H1 (cell line): Measurements from ENCODE around the gene UBE2I. TPM values are rescaled to one million over a fixed set of nuclear protein-coding genes. Genes with fewer than 3 reads are reported as not detected.

Experiments
- CTCF ChIA-PET: fragments of 300-600 bp; sonication (Branson Sonifier 250); formaldehyde crosslinking; loops from one replicate; lab custom pipeline; 2021; ENCODE audit not compliant: partially characterized antibody; lab: Charles Lee
- POLR2A ChIA-PET: fragments of 300-600 bp; sonication (Branson Sonifier 250); formaldehyde crosslinking; loops from one replicate; lab custom pipeline; 2021; ENCODE audit warnings: inconsistent platforms; ENCODE audit not compliant: partially characterized antibody; lab: Charles Lee
- DNase-seq, 2 experiments: peaks; one replicate each; pipeline versions ENCODE4 v3.0.0 to v3.0.0-alpha.2; 2010 to 2022; ENCODE audit warnings: low spot score in 2 of 2, low read depth in 1 of 2, mixed read lengths in 1 of 2
- FAIRE-seq: peaks from 2 replicates; lab custom pipeline; 2011; peaks lifted over from hg19 to GRCh38; lab: Jason Lieb, UNC
- H2AFZ ChIP-seq: 2 replicates; pipeline ENCODE4 v1.8.1; 2012; ENCODE audit warnings: low read length, inconsistent platforms
- H2AK5ac ChIP-seq: 2 replicates; pipeline ENCODE4 v1.6.1; 2013; ENCODE audit warnings: low read depth, low read length
- H2BK120ac ChIP-seq: replicated peaks from 2 replicates; pipeline ENCODE3; 2013; ENCODE audit warnings: low read depth, low read length, inconsistent platforms
- H2BK12ac ChIP-seq: 2 replicates; pipeline ENCODE4 v1.6.1; 2013; ENCODE audit warnings: low read depth, low read length
- H2BK15ac ChIP-seq: 2 replicates; pipeline ENCODE4 v1.6.1; 2013; ENCODE audit warnings: low read length
- H2BK20ac ChIP-seq: 2 replicates; pipeline ENCODE4 v1.6.1; 2013; ENCODE audit warnings: low read length
- H2BK5ac ChIP-seq: 2 replicates; pipeline ENCODE4 v1.6.1; 2013; ENCODE audit warnings: low read depth, low read length
- H3K14ac ChIP-seq: 2 replicates; pipeline ENCODE4 v1.6.1; 2013; ENCODE audit warnings: inconsistent platforms; ENCODE audit not compliant: insufficient read length
- H3K18ac ChIP-seq: 2 replicates; pipeline ENCODE4 v1.6.1; 2013; ENCODE audit warnings: low read length; ENCODE audit errors: extremely low read depth
- H3K23ac ChIP-seq: 2 replicates; pipeline ENCODE4 v1.6.1; 2013; ENCODE audit warnings: inconsistent platforms; ENCODE audit not compliant: insufficient read length
- H3K23me2 ChIP-seq: 2 replicates; pipeline ENCODE4 v1.6.1; 2013; ENCODE audit warnings: low read depth, low read length
- H3K27ac ChIP-seq: 2 replicates; pipeline ENCODE4 v1.6.1; 2011; ENCODE audit warnings: low read depth, low read length, inconsistent platforms
- H3K27me3 ChIP-seq, 4 experiments: replicated peaks in 1 of 4; 1 replicate in 1 of 4; 2 replicates in 3 of 4; pipeline versions ENCODE4 v1.6.1 to v1.8.1; 2011 to 2013; ENCODE audit warnings: low read length in 3 of 4, mild to moderate bottlenecking in 3 of 4, inconsistent platforms in 2 of 4, mixed read lengths in 2 of 4, moderate library complexity in 1 of 4; ENCODE audit not compliant: control insufficient read depth in 3 of 4, insufficient read depth in 3 of 4; ENCODE audit errors: extremely low read depth in 1 of 4
- H3K36me3 ChIP-seq, 4 experiments: 2 replicates each; pipeline versions ENCODE4 v1.6.1 to v1.8.1; 2011 to 2013; ENCODE audit warnings: mild to moderate bottlenecking in 4 of 4, low read length in 3 of 4, moderate library complexity in 2 of 4, control low read depth in 1 of 4, inconsistent platforms in 1 of 4; ENCODE audit not compliant: insufficient read depth in 4 of 4, control insufficient read depth in 2 of 4
- H3K4ac ChIP-seq: replicated peaks from 2 replicates; pipeline ENCODE3; 2013; ENCODE audit warnings: low read length, low read depth, mixed read lengths, inconsistent platforms; ENCODE audit not compliant: insufficient read length
- H3K4me1 ChIP-seq, 4 experiments: replicated peaks in 1 of 4; 1 replicate in 1 of 4; 2 replicates in 3 of 4; pipeline versions ENCODE4 v1.6.1 to v1.8.1; 2011 to 2013; ENCODE audit warnings: low read length in 3 of 4, inconsistent platforms in 2 of 4, mixed read lengths in 1 of 4; ENCODE audit not compliant: insufficient read depth in 4 of 4, control insufficient read depth in 3 of 4
- H3K4me2 ChIP-seq, 2 experiments: 2 replicates each; pipeline versions ENCODE4 v1.6.1 to v1.8.1; 2011 to 2013; ENCODE audit warnings: low read depth in 2 of 2, low read length in 2 of 2, control low read depth in 1 of 2, inconsistent platforms in 1 of 2, mild to moderate bottlenecking in 1 of 2; ENCODE audit not compliant: insufficient read depth in 1 of 2
- H3K4me3 ChIP-seq, 4 experiments: fragments of 200-600, 300-600 bp in 1 of 4; sonication (generic), shearing (Covaris generic), sonication (Bioruptor Twin) in 1 of 4; 2 replicates each; pipeline versions ENCODE4 v1.5.1 to v1.8.1; 2011 to 2016; ENCODE audit warnings: low read length in 4 of 4, low read depth in 3 of 4, control low read depth in 2 of 4, inconsistent platforms in 2 of 4, mild to moderate bottlenecking in 2 of 4, mixed read lengths in 1 of 4, moderate library complexity in 1 of 4; ENCODE audit not compliant: insufficient read depth in 2 of 4; ENCODE audit errors: extremely low read depth in 1 of 4
- H3K56ac ChIP-seq: replicated peaks from 2 replicates; pipeline ENCODE3; 2013; ENCODE audit warnings: low read depth, mild to moderate bottlenecking, mixed read lengths, low read length, inconsistent platforms; ENCODE audit not compliant: insufficient read length
- H3K79me1 ChIP-seq: 2 replicates; pipeline ENCODE4 v1.6.1; 2013; ENCODE audit warnings: low read depth, low read length, control low read depth
- H3K79me2 ChIP-seq, 2 experiments: 2 replicates each; pipeline versions ENCODE4 v1.6.1 to v1.8.1; 2012 to 2013; ENCODE audit warnings: low read length in 2 of 2, mild to moderate bottlenecking in 2 of 2, inconsistent platforms in 1 of 2; ENCODE audit not compliant: insufficient read depth in 2 of 2, control insufficient read depth in 1 of 2
- H3K9ac ChIP-seq, 4 experiments: replicated peaks in 1 of 4; 1 replicate in 1 of 4; 2 replicates in 3 of 4; pipeline versions ENCODE4 v1.6.1 to v1.8.1; 2011 to 2013; ENCODE audit warnings: low read depth in 3 of 4, low read length in 3 of 4, control low read depth in 2 of 4, mild to moderate bottlenecking in 2 of 4, moderate library complexity in 2 of 4, inconsistent platforms in 1 of 4; ENCODE audit errors: extremely low read depth in 1 of 4
- H3K9me3 ChIP-seq, 2 experiments: 2 replicates each; pipeline versions ENCODE4 v1.6.1 to v1.8.1; 2012 to 2013; ENCODE audit warnings: mild to moderate bottlenecking in 2 of 2, moderate library complexity in 2 of 2, control low read depth in 1 of 2, inconsistent platforms in 1 of 2, low read depth in 1 of 2, low read length in 1 of 2, mixed read lengths in 1 of 2; ENCODE audit not compliant: insufficient read depth in 2 of 2
- H4K20me1 ChIP-seq, 2 experiments: replicated peaks in 1 of 2; 2 replicates each; pipeline versions ENCODE3 to v1.8.1; 2011 to 2013; ENCODE audit warnings: inconsistent platforms in 2 of 2, low read length in 2 of 2, mild to moderate bottlenecking in 1 of 2; ENCODE audit not compliant: insufficient read depth in 2 of 2, control insufficient read depth in 1 of 2
- H4K5ac ChIP-seq: 2 replicates; pipeline ENCODE4 v1.6.1; 2013; ENCODE audit warnings: low read length, low read depth, mixed read lengths, inconsistent platforms; ENCODE audit not compliant: insufficient read length
- H4K8ac ChIP-seq: 2 replicates; pipeline ENCODE4 v1.8.0; 2013; ENCODE audit warnings: mild to moderate bottlenecking, moderate library complexity, low read length, inconsistent platforms; ENCODE audit not compliant: insufficient read depth; ENCODE audit errors: extremely low read depth
- H4K91ac ChIP-seq: replicated peaks from 2 replicates; pipeline ENCODE3; 2013; ENCODE audit warnings: low read length, mixed read lengths, inconsistent platforms; ENCODE audit not compliant: insufficient read length
- JUND ChIP-seq: IDR thresholded peaks from 2 replicates; pipeline ENCODE4 v1.6.1; 2011; ENCODE audit warnings: mild to moderate bottlenecking, improper control_type of control experiment, low read length
- RNF2 ChIP-seq: fragments of 200-900, 300-1000 bp; sonication (generic); IDR thresholded peaks from 2 replicates; pipeline ENCODE4 v1.7.1; 2016; ENCODE audit warnings: borderline replicate concordance, low read depth, mild to moderate bottlenecking, antibody characterized with exemption, low read length; ENCODE audit not compliant: poor library complexity, severe bottlenecking; ENCODE audit errors: missing control alignments
- SP1 ChIP-seq: IDR thresholded peaks from 2 replicates; pipeline ENCODE4 v1.6.1; 2011; ENCODE audit warnings: low read depth, low read length
- TBP ChIP-seq: IDR thresholded peaks from 2 replicates; pipeline ENCODE4 v1.6.1; 2011; ENCODE audit warnings: low read depth, low read length, improper control_type of control experiment
- WGBS, 2 experiments: shearing (Covaris generic) in 1 of 2; methylation state at CpG; one replicate each; pipeline versions ENCODE4 v1.1.6 to v1.1.7; 2013 to 2015; ENCODE audit warnings: low lambda C conversion rate in 2 of 2, mixed read lengths in 2 of 2, inconsistent platforms in 1 of 2, low coverage in 1 of 2, missing lambda C conversion rate in 1 of 2; ENCODE audit not compliant: insufficient replicate concordance in 2 of 2, insufficient coverage in 1 of 2, insufficient read length in 1 of 2; ENCODE audit errors: extremely low coverage in 1 of 2, missing lambda C conversion rate in 1 of 2; 5-methylcytosine and 5-hydroxymethylcytosine counted together
- polyA plus RNA-seq, 7 experiments: library from polyadenylated mRNA; depleted of rRNA in 3 of 7; stranded (reverse) in 5 of 7; unstranded in 2 of 7; fragments of >200 nt in 5 of 7; fragments of 200-250 nt in 2 of 7; gene quantifications; 1 replicate in 5 of 7; 2 replicates in 1 of 7; 4 replicates in 1 of 7; pipeline versions ENCODE4 v1.2.1 to v1.2.3, GENCODE V29; 2011 to 2013; ENCODE audit warnings: missing spikeins in 2 of 7, mixed read lengths in 2 of 7
- total RNA-seq: library from RNA; stranded (reverse); fragmentation: NEBNext Ultra II Directional; extraction: Animal tissue kit (Norgen Biotek cat#: 25700); gene quantifications from 2 replicates; pipeline ENCODE4 v1.2.1, GENCODE V29; 2021

Gene UBE2I
- total and polyA plus RNA-seq, 2 of the 8 experiments (the other 6 are each of a cell fraction or from before 2014, with no cell fraction given): 148 to 268 TPM

- CTCF ChIA-PET: interaction anchor here (1.1 kb wide), 1 partner anchor 12 kb away, joined by 3 read pairs; no protein-coding TSS in a partner anchor
- TF ChIP-seq TBP (no peak), RNF2 (no peak), JUND (no peak), SP1 (no peak)
Measured at GRCh38 chr16:1274767-1275166, 34.7 kb upstream of the UBE2I start.

More at GRCh38 chr16:1274767-1275166, 34.7 kb upstream of the UBE2I start:
- no peaks in the 10 kb centered on the region for H3K27me3 ChIP-seq
- no peak overlapping the region for H2BK120ac ChIP-seq
- no peak overlapping the region for H2BK20ac ChIP-seq
- no peak overlapping the region for H3K4ac ChIP-seq
- no peak overlapping the region for H3K56ac ChIP-seq
- peaks cover 0 to 11% (median 6%) of the 10 kb centered on the region in 4 experiments; a peak in 6 of 7 replicates for H3K4me1 ChIP-seq
- peaks cover 3% of the 10 kb centered on the region; the same call in 1 of the 2 replicates for H3K23me2 ChIP-seq
- H3K79me2 ChIP-seq: no peaks in the 10 kb centered on the region
- no peaks in the 10 kb centered on the region for H3K79me1 ChIP-seq
- H2AK5ac ChIP-seq: no peak overlapping the region
- H3K4me2 ChIP-seq: no peak overlapping the region
- no peak overlapping the region for H4K8ac ChIP-seq
- FAIRE-seq: no peak
- peaks cover 0 to 2% of the 10 kb centered on the region in 2 experiments for H4K20me1 ChIP-seq
- no peak overlapping the region for H3K18ac ChIP-seq
- POLR2A ChIA-PET: interaction anchor here (1.2 kb wide), 1 partner anchor 9 kb away, joined by 4 read pairs; no protein-coding TSS in a partner anchor
- H2BK12ac ChIP-seq: no peak overlapping the region
- H3K27ac ChIP-seq: no peak overlapping the region
- no peak overlapping the region for H2BK15ac ChIP-seq
- H3K23ac ChIP-seq: no peak overlapping the region
- no peak overlapping the region for H4K5ac ChIP-seq
- no peak for DNase-seq
- H2AFZ ChIP-seq: no peak overlapping the region
- no peak overlapping the region for H3K14ac ChIP-seq
- no peak overlapping the region for H4K91ac ChIP-seq
- H3K36me3 ChIP-seq: no peaks in the 10 kb centered on the region
- no peak overlapping the region for H3K4me3 ChIP-seq
- WGBS, 2 experiments: 88% methylated on average over 7 of the region's 7 CpGs; no CpG with 5 or more reads in 1 of the 2 experiments
- no peaks in the 10 kb centered on the region for H3K9me3 ChIP-seq
- H2BK5ac ChIP-seq: no peak overlapping the region
- no peak overlapping the region for H3K9ac ChIP-seq
